ENCODE results near the gene DLEU7. TPM values are rescaled to one million over a fixed set of nuclear protein-coding genes. Genes with fewer than 3 reads are reported as not detected.

The DLEU7 gene
- total RNA-seq, 1 donor from 2014 or later = 3.3 TPM

GRCh38 chr13:50826035-50826434 lies 17.5 kb downstream of the DLEU7 start:
- no peak for DNase-seq
- ATAC-seq = no peak
- Histone ChIP-seq H3K36me3 (no peaks in the 10 kb centered on the region), H3K4me3 (no peak overlapping the region), H3K27ac (no peak overlapping the region), H3K4me1 (no peaks in the 10 kb centered on the region), H3K27me3 (ENCODE audit: low read depth) (no peaks in the 10 kb centered on the region), H3K9me3 (no peaks in the 10 kb centered on the region)
- intact Hi-C loops (cut with DNase I) = no loop called here
- TF ChIP-seq CTCF (IDR thresholded peaks at IDR 0.05) = no peak

GRCh38 chr13:50812242-50812641 lies 31.2 kb downstream of the DLEU7 start:
- no peak for ATAC-seq
- Histone ChIP-seq H3K27me3 (ENCODE audit: low read depth) (no peaks in the 10 kb centered on the region), H3K4me1 (no peaks in the 10 kb centered on the region), H3K4me3 (no peak overlapping the region), H3K36me3 (no peaks in the 10 kb centered on the region), H3K27ac (no peak overlapping the region), H3K9me3 (no peaks in the 10 kb centered on the region)
- DNase-seq = no peak
- no peak for TF ChIP-seq CTCF (IDR thresholded peaks at IDR 0.05)
- intact Hi-C loops (cut with DNase I) = no loop called here

- no peak for TF ChIP-seq CTCF (IDR thresholded peaks at IDR 0.05)
Measured at GRCh38 chr13:50810998-50811397, 32.5 kb downstream of the DLEU7 start.

GRCh38 chr13:50810468-50810867 lies 33.0 kb downstream of the DLEU7 start:
- intact Hi-C loops (cut with DNase I) = no loop called here
- no peak overlapping the region for H3K27ac ChIP-seq
- TF ChIP-seq CTCF (IDR thresholded peaks at IDR 0.05) = no peak
- H3K27me3 ChIP-seq (ENCODE audit: low read depth) = no peaks in the 10 kb centered on the region
- H3K36me3 ChIP-seq = no peaks in the 10 kb centered on the region
- no peaks in the 10 kb centered on the region for H3K9me3 ChIP-seq
- DNase-seq (no peak), ATAC-seq (no peak)
- no peaks in the 10 kb centered on the region for H3K4me1 ChIP-seq
- no peak overlapping the region for H3K4me3 ChIP-seq

More at GRCh38 chr13:50810998-50811397, 32.5 kb downstream of the DLEU7 start:
- DNase-seq (no peak), ATAC-seq (peak in 1 of 2 donors; percentile 54)
- Histone ChIP-seq H3K4me1 (no peaks in the 10 kb centered on the region), H3K36me3 (no peaks in the 10 kb centered on the region), H3K4me3 (no peak overlapping the region), H3K9me3 (no peaks in the 10 kb centered on the region), H3K27me3 (ENCODE audit: low read depth) (no peaks in the 10 kb centered on the region), H3K27ac (no peak overlapping the region)
- intact Hi-C loops (cut with DNase I) = no loop called here

GRCh38 chr13:50809133-50810090 lies 34.1 kb downstream of the DLEU7 start:
- H3K9me3 ChIP-seq = no peaks in the 10 kb centered on the region
- H3K4me3 ChIP-seq = no peak overlapping the region
- H3K4me1 ChIP-seq = no peaks in the 10 kb centered on the region
- H3K27me3 ChIP-seq (ENCODE audit: low read depth) = no peaks in the 10 kb centered on the region
- DNase-seq (no peak), ATAC-seq (no peak)
- intact Hi-C loops (cut with DNase I) = no loop called here
- H3K36me3 ChIP-seq = no peaks in the 10 kb centered on the region
- no peak overlapping the region for H3K27ac ChIP-seq
- TF ChIP-seq CTCF (IDR thresholded peaks at IDR 0.05) = no peak

All from lower lobe of right lung (tissue), 2 donors.